Astrocyte (in vitro differentiated cells and primary cell): ENCODE measurements around the gene TFAM. TPM values are rescaled to one million over a fixed set of nuclear protein-coding genes. Genes with fewer than 3 reads are reported as not detected.

ENCODE experiments used
- DNase-seq: peaks from one replicate; pipeline ENCODE4 v3.0.0-alpha.2; 2010; ENCODE audit warnings: low read depth
- FAIRE-seq: peaks from 2 replicates; lab custom pipeline; 2011; peaks lifted over from hg19 to GRCh38; lab: Jason Lieb, UNC
- H2AFZ ChIP-seq: 2 replicates; pipeline ENCODE4 v1.6.0; 2012; ENCODE audit warnings: low read depth, low read length, inconsistent platforms
- H3K27ac ChIP-seq: 2 replicates; pipeline ENCODE4 v1.5.1; 2011; ENCODE audit warnings: low read depth, low read length, inconsistent platforms
- H3K27me3 ChIP-seq: 2 replicates; pipeline ENCODE4 v1.6.0; 2011; ENCODE audit warnings: low read length, inconsistent platforms; ENCODE audit not compliant: insufficient read depth
- H3K36me3 ChIP-seq: 2 replicates; pipeline ENCODE4 v1.5.1; 2011; ENCODE audit warnings: low read length, inconsistent platforms; ENCODE audit not compliant: insufficient read depth
- H3K4me1 ChIP-seq: 2 replicates; pipeline ENCODE4 v1.5.1; 2011; ENCODE audit warnings: low read length, inconsistent platforms; ENCODE audit not compliant: insufficient read depth
- H3K4me2 ChIP-seq: 2 replicates; pipeline ENCODE4 v1.6.0; 2012; ENCODE audit warnings: low read length, inconsistent platforms
- H3K4me3 ChIP-seq: 2 replicates; pipeline ENCODE4 v1.5.1; 2011; ENCODE audit warnings: low read depth, mild to moderate bottlenecking, low read length, inconsistent platforms; ENCODE audit not compliant: insufficient read depth
- H3K79me2 ChIP-seq: 2 replicates; pipeline ENCODE4 v1.6.0; 2012; ENCODE audit warnings: mild to moderate bottlenecking, low read length, inconsistent platforms; ENCODE audit not compliant: insufficient read depth
- H3K9ac ChIP-seq: 2 replicates; pipeline ENCODE4 v1.6.0; 2012; ENCODE audit warnings: mild to moderate bottlenecking, low read length, inconsistent platforms
- H3K9me3 ChIP-seq: 2 replicates; pipeline ENCODE4 v1.5.1; 2012; ENCODE audit warnings: low read depth, mild to moderate bottlenecking, low read length, inconsistent platforms; ENCODE audit not compliant: insufficient read depth
- H4K20me1 ChIP-seq: 2 replicates; pipeline ENCODE4 v1.6.0; 2012; ENCODE audit warnings: low read length, inconsistent platforms; ENCODE audit not compliant: insufficient read depth
- H3K27ac Mint-ChIP-seq: one replicate; pipeline ENCODE4 v1.8.0; 2021; ENCODE audit warnings: mild to moderate bottlenecking, mixed read lengths; ENCODE audit not compliant: unreplicated experiment
- H3K27me3 Mint-ChIP-seq: one replicate; pipeline ENCODE4 v1.8.0; 2021; ENCODE audit warnings: low read depth, mixed read lengths; ENCODE audit not compliant: unreplicated experiment
- H3K36me3 Mint-ChIP-seq: one replicate; pipeline ENCODE4 v1.8.0; 2021; ENCODE audit warnings: low read depth, mixed read lengths; ENCODE audit not compliant: unreplicated experiment
- H3K4me1 Mint-ChIP-seq: one replicate; pipeline ENCODE4 v1.8.0; 2021; ENCODE audit warnings: low read depth, mixed read lengths; ENCODE audit not compliant: unreplicated experiment
- H3K4me3 Mint-ChIP-seq: one replicate; pipeline ENCODE4 v1.8.0; 2021; ENCODE audit warnings: mild to moderate bottlenecking, moderate library complexity, mixed read lengths; ENCODE audit not compliant: unreplicated experiment
- H3K9me3 Mint-ChIP-seq: one replicate; pipeline ENCODE4 v1.8.0; 2021; ENCODE audit warnings: mild to moderate bottlenecking, mixed read lengths; ENCODE audit not compliant: unreplicated experiment
- EZH2 ChIP-seq: IDR thresholded peaks from 2 replicates; pipeline ENCODE4 v1.6.1; 2012; ENCODE audit warnings: mild to moderate bottlenecking, low read length, inconsistent platforms; ENCODE audit not compliant: insufficient read depth
- total RNA-seq: library from RNA; stranded (reverse); gene quantifications from 2 replicates; pipeline ENCODE4 v1.2.1, GENCODE V29; 2021
- TF ChIP-seq, protein P1 (sequence below): IDR thresholded peaks from 2 replicates; pipeline ENCODE4 v1.5.1; 2011; ENCODE audit warnings: low read depth, mild to moderate bottlenecking, inconsistent platforms, low read length, moderate library complexity; ENCODE audit not compliant: insufficient read depth

TFAM gene
- total RNA-seq, 1 donor from 2014 or later = 41.4 TPM

DNA sequence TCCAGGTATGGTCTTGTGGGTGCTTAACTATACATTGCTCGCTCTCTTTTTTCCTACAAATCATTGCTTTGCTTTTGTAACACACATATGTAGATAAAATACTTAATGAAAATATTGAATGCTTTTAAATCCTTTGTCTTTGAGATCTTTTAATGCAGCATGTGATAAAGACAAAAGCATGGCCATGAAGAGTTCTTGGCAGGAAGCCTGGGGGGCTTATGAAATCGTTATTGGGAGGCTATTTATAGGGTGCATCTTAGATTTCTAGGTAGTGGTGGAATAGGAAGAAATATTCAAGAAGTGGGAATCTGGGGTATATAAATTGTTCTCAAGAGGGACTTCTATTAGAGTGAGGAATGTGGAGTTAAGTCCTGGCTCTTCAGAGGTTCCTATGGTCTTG lies 28.5 kb upstream of the TFAM start:
- no peak for TF ChIP-seq EZH2
- TF ChIP-seq, protein P1, sequence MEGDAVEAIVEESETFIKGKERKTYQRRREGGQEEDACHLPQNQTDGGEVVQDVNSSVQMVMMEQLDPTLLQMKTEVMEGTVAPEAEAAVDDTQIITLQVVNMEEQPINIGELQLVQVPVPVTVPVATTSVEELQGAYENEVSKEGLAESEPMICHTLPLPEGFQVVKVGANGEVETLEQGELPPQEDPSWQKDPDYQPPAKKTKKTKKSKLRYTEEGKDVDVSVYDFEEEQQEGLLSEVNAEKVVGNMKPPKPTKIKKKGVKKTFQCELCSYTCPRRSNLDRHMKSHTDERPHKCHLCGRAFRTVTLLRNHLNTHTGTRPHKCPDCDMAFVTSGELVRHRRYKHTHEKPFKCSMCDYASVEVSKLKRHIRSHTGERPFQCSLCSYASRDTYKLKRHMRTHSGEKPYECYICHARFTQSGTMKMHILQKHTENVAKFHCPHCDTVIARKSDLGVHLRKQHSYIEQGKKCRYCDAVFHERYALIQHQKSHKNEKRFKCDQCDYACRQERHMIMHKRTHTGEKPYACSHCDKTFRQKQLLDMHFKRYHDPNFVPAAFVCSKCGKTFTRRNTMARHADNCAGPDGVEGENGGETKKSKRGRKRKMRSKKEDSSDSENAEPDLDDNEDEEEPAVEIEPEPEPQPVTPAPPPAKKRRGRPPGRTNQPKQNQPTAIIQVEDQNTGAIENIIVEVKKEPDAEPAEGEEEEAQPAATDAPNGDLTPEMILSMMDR = no peak
- Mint-ChIP-seq H3K9me3 (no peaks in the 10 kb centered on the region), H3K4me1 (peaks cover 10% of the 10 kb centered on the region), H3K4me3 (no peak overlapping the region), H3K27ac (no peak overlapping the region), H3K36me3 (no peaks in the 10 kb centered on the region), H3K27me3 (no peaks in the 10 kb centered on the region)
- no peak for FAIRE-seq
- no peak for DNase-seq
- H3K27ac ChIP-seq = no peak overlapping the region
- H3K9me3 ChIP-seq = no peaks in the 10 kb centered on the region
- no peaks in the 10 kb centered on the region for H3K27me3 ChIP-seq
- H3K79me2 ChIP-seq = peaks cover 36% of the 10 kb centered on the region
- H3K4me1 ChIP-seq = no peaks in the 10 kb centered on the region
- H4K20me1 ChIP-seq = peaks cover 46% of the 10 kb centered on the region
- no peak overlapping the region for H3K9ac ChIP-seq
- no peak overlapping the region for H3K4me2 ChIP-seq
- H2AFZ ChIP-seq = no peak overlapping the region
- no peak overlapping the region for H3K4me3 ChIP-seq
- no peaks in the 10 kb centered on the region for H3K36me3 ChIP-seq

GRCh38 chr10:58358314-58358933 lies 26.8 kb upstream of the TFAM start:
- DNase-seq = no peak
- no peak for TF ChIP-seq EZH2
- TF ChIP-seq, protein P1 = no peak
- H3K27me3 ChIP-seq = no peaks in the 10 kb centered on the region
- FAIRE-seq = no peak
- Mint-ChIP-seq H3K36me3 (no peaks in the 10 kb centered on the region), H3K9me3 (no peaks in the 10 kb centered on the region), H3K27me3 (no peaks in the 10 kb centered on the region), H3K4me3 (no peak overlapping the region), H3K27ac (no peak overlapping the region), H3K4me1 (peaks cover 4% of the 10 kb centered on the region)
- peaks cover 33% of the 10 kb centered on the region for H4K20me1 ChIP-seq
- H3K4me1 ChIP-seq = no peaks in the 10 kb centered on the region
- no peaks in the 10 kb centered on the region for H3K9me3 ChIP-seq
- no peak overlapping the region for H3K4me3 ChIP-seq
- no peak overlapping the region for H3K27ac ChIP-seq
- no peak overlapping the region for H3K9ac ChIP-seq
- H3K79me2 ChIP-seq = peaks cover 25% of the 10 kb centered on the region
- no peak overlapping the region for H2AFZ ChIP-seq
- H3K36me3 ChIP-seq = no peaks in the 10 kb centered on the region
- H3K4me2 ChIP-seq = no peak overlapping the region

GRCh38 chr10:58358947-58359346 lies 26.3 kb upstream of the TFAM start:
- H3K36me3 ChIP-seq = no peaks in the 10 kb centered on the region
- Mint-ChIP-seq H3K4me3 (no peak overlapping the region), H3K9me3 (no peaks in the 10 kb centered on the region), H3K36me3 (no peaks in the 10 kb centered on the region), H3K27me3 (no peaks in the 10 kb centered on the region), H3K4me1 (peaks cover 3% of the 10 kb centered on the region), H3K27ac (no peak overlapping the region)
- no peak overlapping the region for H3K27ac ChIP-seq
- H3K9me3 ChIP-seq = no peaks in the 10 kb centered on the region
- no peak for TF ChIP-seq EZH2
- TF ChIP-seq, protein P1 = no peak
- no peak overlapping the region for H2AFZ ChIP-seq
- peaks cover 23% of the 10 kb centered on the region for H3K79me2 ChIP-seq
- no peaks in the 10 kb centered on the region for H3K27me3 ChIP-seq
- H4K20me1 ChIP-seq = peaks cover 30% of the 10 kb centered on the region
- no peak overlapping the region for H3K4me2 ChIP-seq
- H3K4me3 ChIP-seq = no peak overlapping the region
- no peaks in the 10 kb centered on the region for H3K4me1 ChIP-seq
- H3K9ac ChIP-seq = no peak overlapping the region
- no peak for DNase-seq
- no peak for FAIRE-seq
